Esophagus muscularis mucosa (tissue), 3 donors: ENCODE results near the gene CSMD2.

Experiments
- POLR2A ChIP-seq: fragments of 450-650 bp; IDR thresholded peaks from one replicate; pipeline ENCODE4 v1.6.1; 2017; ENCODE audit warnings: antibody characterized with exemption, moderate library complexity, mild to moderate bottlenecking, low read depth
- POLR2AphosphoS5 ChIP-seq, 2 donors: sonication (generic); formaldehyde crosslinking; IDR thresholded peaks; one replicate each; pipeline ENCODE4 v1.6.1; 2017; ENCODE audit warnings: antibody characterized with exemption in 2 of 2
- TF ChIP-seq, protein P1 (sequence below), 3 experiments: fragments of 200-600 bp in 2 of 3; fragments of 450-650 bp in 1 of 3; sonication (generic) in 2 of 3; IDR thresholded peaks; one replicate each; pipeline ENCODE4 v1.5.1; 2017 to 2019; ENCODE audit warnings: antibody characterized with exemption in 3 of 3, mild to moderate bottlenecking in 2 of 3, moderate library complexity in 1 of 3

DNA sequence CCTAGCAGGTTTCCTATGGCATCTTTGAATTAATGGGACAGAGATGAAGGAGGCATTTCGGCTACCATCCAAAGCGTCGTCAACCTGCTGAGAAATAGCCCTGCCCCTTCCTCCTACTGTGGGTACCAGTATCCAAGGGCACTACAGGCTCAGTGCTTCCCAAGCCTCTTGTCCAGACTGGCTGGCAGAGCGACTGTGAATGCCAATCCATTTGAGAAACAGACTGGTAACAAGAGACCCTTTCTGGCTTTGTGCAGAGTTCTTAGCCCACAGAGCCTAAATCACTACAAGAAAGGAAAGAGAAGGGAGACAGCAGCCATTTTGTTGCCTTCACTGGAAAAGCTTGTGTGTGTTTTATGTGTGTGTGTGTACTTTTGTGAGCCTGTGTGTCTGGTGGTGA lies 185.7 kb downstream of the CSMD2 start:
- TF ChIP-seq, protein P1, sequence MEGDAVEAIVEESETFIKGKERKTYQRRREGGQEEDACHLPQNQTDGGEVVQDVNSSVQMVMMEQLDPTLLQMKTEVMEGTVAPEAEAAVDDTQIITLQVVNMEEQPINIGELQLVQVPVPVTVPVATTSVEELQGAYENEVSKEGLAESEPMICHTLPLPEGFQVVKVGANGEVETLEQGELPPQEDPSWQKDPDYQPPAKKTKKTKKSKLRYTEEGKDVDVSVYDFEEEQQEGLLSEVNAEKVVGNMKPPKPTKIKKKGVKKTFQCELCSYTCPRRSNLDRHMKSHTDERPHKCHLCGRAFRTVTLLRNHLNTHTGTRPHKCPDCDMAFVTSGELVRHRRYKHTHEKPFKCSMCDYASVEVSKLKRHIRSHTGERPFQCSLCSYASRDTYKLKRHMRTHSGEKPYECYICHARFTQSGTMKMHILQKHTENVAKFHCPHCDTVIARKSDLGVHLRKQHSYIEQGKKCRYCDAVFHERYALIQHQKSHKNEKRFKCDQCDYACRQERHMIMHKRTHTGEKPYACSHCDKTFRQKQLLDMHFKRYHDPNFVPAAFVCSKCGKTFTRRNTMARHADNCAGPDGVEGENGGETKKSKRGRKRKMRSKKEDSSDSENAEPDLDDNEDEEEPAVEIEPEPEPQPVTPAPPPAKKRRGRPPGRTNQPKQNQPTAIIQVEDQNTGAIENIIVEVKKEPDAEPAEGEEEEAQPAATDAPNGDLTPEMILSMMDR (IDR thresholded peaks at IDR 0.05), result no peak
- TF ChIP-seq POLR2A (no peak), POLR2AphosphoS5 (IDR thresholded peaks at IDR 0.05) (no peak)
